Psoas muscle (tissue), 8 donors: ENCODE measurements around the gene AKT3. TPM values are rescaled to one million over a fixed set of nuclear protein-coding genes. Genes with fewer than 3 reads are reported as not detected.

ENCODE experiments used
- ATAC-seq, 4 donors: fragments of 200-7000 bp; cut with Tn5 transposase; one replicate each; pipeline ENCODE4 v1.9.1; 2020; ENCODE audit warnings: moderate library complexity in 3 of 4, mild to moderate bottlenecking in 2 of 4
- DNase-seq, 2 donors: peaks; one replicate each; pipeline ENCODE4 v3.0.0-alpha.2; 2020
- H3K27ac ChIP-seq: fragments of 200-600 bp; one replicate; pipeline ENCODE4 v1.8.0; 2022
- H3K27me3 ChIP-seq, 3 donors: fragments of 200-600 bp in 1 of 3; one replicate each; pipeline versions ENCODE4 v1.6.1 to v1.8.0; 2013 to 2022; ENCODE audit warnings: low read length in 2 of 3, mild to moderate bottlenecking in 2 of 3, moderate library complexity in 1 of 3; ENCODE audit not compliant: insufficient read depth in 3 of 3
- H3K36me3 ChIP-seq, 2 donors: fragments of 200-600 bp in 1 of 2; one replicate each; pipeline versions ENCODE4 v1.6.1 to v1.8.0; 2013 to 2022; ENCODE audit warnings: low read depth in 1 of 2, mild to moderate bottlenecking in 1 of 2, moderate library complexity in 1 of 2; ENCODE audit not compliant: insufficient read depth in 1 of 2
- H3K4me1 ChIP-seq: fragments of 200-600 bp; one replicate; pipeline ENCODE4 v1.8.0; 2022
- H3K4me3 ChIP-seq: fragments of 200-600 bp; one replicate; pipeline ENCODE4 v1.8.0; 2022; ENCODE audit warnings: mild to moderate bottlenecking
- H3K9me3 ChIP-seq: fragments of 200-600 bp; one replicate; pipeline ENCODE4 v1.8.0; 2022
- CTCF ChIP-seq: fragments of 200-600 bp; IDR thresholded peaks from one replicate; pipeline ENCODE4 v1.8.0; 2022; ENCODE audit warnings: antibody characterized with exemption
- WGBS, 3 donors: extraction: QIAGEN DNeasy Blood & Tissue Kit; methylation state at CpG; one replicate each; pipeline versions ENCODE4 v1.1.6 to v1.1.7; 2013; 5-methylcytosine and 5-hydroxymethylcytosine counted together
- intact Hi-C, 2 donors: fragments of 100-400 bp; cut with DNase I; formaldehyde crosslinking; loops; one replicate each; pipeline versions ENCODE4 v1.11.0 to v1.14.2; 2022
- polyA plus RNA-seq, 3 donors: library from polyadenylated mRNA; stranded (reverse); fragments of 200-250 nt; gene quantifications; one replicate each; pipeline ENCODE4 v1.2.3, GENCODE V29; 2013
- total RNA-seq, 4 donors: library from RNA; stranded (reverse); fragmentation: NEBNext Ultra II Directional in 2 of 4; extraction: Animal tissue kit (Norgen Biotek cat#: 25700) in 2 of 4; gene quantifications; one replicate each; pipeline versions ENCODE4 v1.2.1 to v1.2.4, GENCODE V29; 2021 to 2023
- donor health status: healthy with polysubstance abuse.
- donor health status: DM: no; HTN: no; CAD: no; lungs with moderate emphysema.
- donor health status: Bipolar disorder and iron deficiency.
- donor health status: healthy.
- donor health status: DM: yes; HTN: yes; CAD: no.
- donor health status: DM: no; HTN: no; CAD: no.
- donor health status: DM: no; HTN: no; CAD: no.
- donor health status: DM: yes; HTN: yes; CAD: no.

Gene AKT3
- total and polyA plus RNA-seq, 7 donors: 3.3 to 25.1 (median 9.8) TPM

GRCh38 chr1:243738020-243738419, 112.0 kb downstream of the AKT3 start:
- WGBS, 3 donors: 22 to 36% (median 35%) methylated on average over 1 of the region's 1 CpG
- Histone ChIP-seq H3K9me3 (no peaks in the 10 kb centered on the region), H3K4me3 (no peak overlapping the region), H3K4me1 (peaks cover 9% of the 10 kb centered on the region), H3K27ac (no peak overlapping the region), H3K27me3 (no peaks in the 10 kb centered on the region), H3K36me3 (no peaks in the 10 kb centered on the region)
- DNase-seq (no peak), ATAC-seq (no peak)
- no peak for TF ChIP-seq CTCF
- intact Hi-C loops: no loop called here

GRCh38 chr1:243735457-243735856, 114.6 kb downstream of the AKT3 start:
- H3K4me1 ChIP-seq: peaks cover 9% of the 10 kb centered on the region
- no peak for DNase-seq
- no peaks in the 10 kb centered on the region for H3K27me3 ChIP-seq
- intact Hi-C loops: no loop called here
- 44 to 71% (median 61%) methylated on average over 3 of the region's 3 CpGs for WGBS, 3 donors
- TF ChIP-seq CTCF: no peak
- H3K4me3 ChIP-seq: no peak overlapping the region
- no peaks in the 10 kb centered on the region for H3K36me3 ChIP-seq
- no peak overlapping the region for H3K27ac ChIP-seq
- ATAC-seq: no peak
- no peaks in the 10 kb centered on the region for H3K9me3 ChIP-seq

GRCh38 chr1:243734308-243734695, 115.7 kb downstream of the AKT3 start:
- intact Hi-C loops: no loop called here
- Histone ChIP-seq H3K9me3 (no peaks in the 10 kb centered on the region), H3K4me1 (peaks cover 9% of the 10 kb centered on the region), H3K27ac (no peak overlapping the region), H3K36me3 (no peaks in the 10 kb centered on the region), H3K27me3 (no peaks in the 10 kb centered on the region), H3K4me3 (no peak overlapping the region)
- 57 to 71% (median 67%) methylated on average over 2 of the region's 2 CpGs for WGBS, 3 donors
- TF ChIP-seq CTCF: no peak
- DNase-seq (no peak), ATAC-seq (no peak)

- H3K27ac ChIP-seq: no peak overlapping the region
- intact Hi-C loops: no loop called here
- no peaks in the 10 kb centered on the region for H3K27me3 ChIP-seq
- peaks cover 9% of the 10 kb centered on the region for H3K4me1 ChIP-seq
- no peak for ATAC-seq
- H3K36me3 ChIP-seq: no peaks in the 10 kb centered on the region
- WGBS, 3 donors: 98 to 99% (median 98%) methylated on average over 1 of the region's 1 CpG
- H3K9me3 ChIP-seq: no peaks in the 10 kb centered on the region
- no peak for DNase-seq
- H3K4me3 ChIP-seq: no peak overlapping the region
- TF ChIP-seq CTCF: no peak
Measured at GRCh38 chr1:243733670-243734307, 116.3 kb downstream of the AKT3 start.

- no peaks in the 10 kb centered on the region for H3K9me3 ChIP-seq
- H3K27ac ChIP-seq: no peak overlapping the region
- peaks cover 9% of the 10 kb centered on the region for H3K4me1 ChIP-seq
- no peak overlapping the region for H3K4me3 ChIP-seq
- DNase-seq (no peak), ATAC-seq (no peak)
- intact Hi-C loops: no loop called here
- no peak for TF ChIP-seq CTCF
- H3K27me3 ChIP-seq: no peaks in the 10 kb centered on the region
- no peaks in the 10 kb centered on the region for H3K36me3 ChIP-seq
Measured at GRCh38 chr1:243732637-243733036, 117.4 kb downstream of the AKT3 start.
